ENCODE measurements around the gene NDUFV1.
A peak's percentile ranks its signal among the peaks of the same experiment; 100 is the strongest.
"Not testable (repeated sequence)": the region's sequence is repeated elsewhere in the genome, so short reads cannot be mapped to it uniquely, and the experiment has no call there.

The NDUFV1 gene

GRCh38 chr11:67612751-67613150 lies 6.0 kb downstream of the NDUFV1 start:
- DNase-seq = no peak

GRCh38 chr11:67613313-67613959 lies 6.7 kb downstream of the NDUFV1 start:
- DNase-seq = no peak

GRCh38 chr11:67613960-67614715 lies 7.4 kb downstream of the NDUFV1 start:
- no peak for DNase-seq

GRCh38 chr11:67614730-67615714 lies 8.3 kb downstream of the NDUFV1 start:
- no peak for DNase-seq

GRCh38 chr11:67615728-67616430 lies 9.1 kb downstream of the NDUFV1 start:
- no peak for DNase-seq

- DNase-seq = peak; percentile 45
Observed at GRCh38 chr11:67616431-67617242, 9.9 kb downstream of the NDUFV1 start.

GRCh38 chr11:67617243-67617953 lies 10.7 kb downstream of the NDUFV1 start:
- no peak for DNase-seq

- DNase-seq = not testable (repeated sequence)
Observed at GRCh38 chr11:67618901-67619659, 12.3 kb downstream of the NDUFV1 start.

- not testable (repeated sequence) for DNase-seq
Observed at GRCh38 chr11:67619683-67620618, 13.2 kb downstream of the NDUFV1 start.

GRCh38 chr11:67620621-67621020 lies 13.9 kb downstream of the NDUFV1 start:
- not testable (repeated sequence) for DNase-seq

GRCh38 chr11:67621928-67622327 lies 15.2 kb downstream of the NDUFV1 start:
- DNase-seq = not testable (repeated sequence)

GRCh38 chr11:67622905-67623304 lies 16.2 kb downstream of the NDUFV1 start:
- DNase-seq = not testable (repeated sequence)

- not testable (repeated sequence) for DNase-seq
Observed at GRCh38 chr11:67623795-67624194, 17.1 kb downstream of the NDUFV1 start.

GRCh38 chr11:67626131-67626833 lies 19.5 kb downstream of the NDUFV1 start:
- not testable (repeated sequence) for DNase-seq

- DNase-seq = no peak
Observed at GRCh38 chr11:67626970-67627369, 20.2 kb downstream of the NDUFV1 start.

- DNase-seq = no peak
Observed at GRCh38 chr11:67627441-67627811, 20.7 kb downstream of the NDUFV1 start.

- no peak for DNase-seq
Observed at GRCh38 chr11:67627812-67628624, 21.3 kb downstream of the NDUFV1 start.

All from DMS79 treated with DMSO at 0.1 percent for 48 hours (cell line).